Measurements from ENCODE around the gene FBN1. TPM values are rescaled to one million over a fixed set of nuclear protein-coding genes. Genes with fewer than 3 reads are reported as not detected.

The FBN1 gene
- total and polyA plus RNA-seq, 2 experiments from 2014 or later: 1.9 to 3.8 TPM

- TF ChIP-seq ZNF462 (CRISPR knock-in tag; IDR thresholded peaks at IDR 0.05): no peak
These were observed 40.9 kb downstream of the FBN1 start (continued) for GRCh38 chr15:48604567-48604966.

- H3K4me2 ChIP-seq: no peak overlapping the region
- peaks cover 15% of the 10 kb centered on the region; the same call in 1 of the 2 replicates for H3K4me1 ChIP-seq (ENCODE audit: insufficient read depth)
- H3K4me1 Mint-ChIP-seq: peaks cover 19% of the 10 kb centered on the region; the same call in 2 of the 3 replicates
- no peaks in the 10 kb centered on the region for H3F3A ChIP-seq (replicated peaks; ENCODE audit: low read depth)
- H3K4me3 Mint-ChIP-seq: no peak overlapping the region
- H3K4me3 ChIP-seq: no peak overlapping the region
- no peaks in the 10 kb centered on the region for H3K79me2 ChIP-seq (replicated peaks; ENCODE audit: insufficient read depth)
- H3K27ac ChIP-seq (ENCODE audit: low read depth): no peak overlapping the region
- ATAC-seq (no peak), DNase-seq (ENCODE audit: low spot score) (no peak)
- no peaks in the 10 kb centered on the region for H3K9me2 ChIP-seq (ENCODE audit: insufficient read depth)
- no peaks in the 10 kb centered on the region; the same call in 1 of the 2 replicates for H3K36me3 ChIP-seq (ENCODE audit: insufficient read depth)
- no peak overlapping the region for H3K27ac Mint-ChIP-seq
- no peaks in the 10 kb centered on the region for H3K27me3 ChIP-seq (ENCODE audit: insufficient read depth)
- H4K20me1 ChIP-seq (replicated peaks; ENCODE audit: insufficient read depth): no peaks in the 10 kb centered on the region
- H3K9me3 Mint-ChIP-seq: no peaks in the 10 kb centered on the region
- H3K36me3 Mint-ChIP-seq (ENCODE audit: low read depth): no peaks in the 10 kb centered on the region
- no peak overlapping the region for H2AFZ ChIP-seq
- no peaks in the 10 kb centered on the region for H3K27me3 Mint-ChIP-seq (ENCODE audit: insufficient read depth, low read depth, poor library complexity)
- TF ChIP-seq STAT1 (IDR thresholded peaks at IDR 0.05; ENCODE audit: unreplicated experiment) (no peak), EZH2 (IDR thresholded peaks at IDR 0.05; ENCODE audit: low read depth, unreplicated experiment) (no peak), CTCF (conservative IDR thresholded peaks at IDR 0.05; ENCODE audit: low read depth in 2 of 2) (no peak), REST (IDR thresholded peaks at IDR 0.05; ENCODE audit: unreplicated experiment) (no peak), CREB1 (CRISPR knock-in tag; IDR thresholded peaks at IDR 0.05; ENCODE audit: low read depth) (no peak), POLR2AphosphoS5 (IDR thresholded peaks at IDR 0.05; ENCODE audit: low read depth) (no peak), EZH2phosphoT487 (IDR thresholded peaks at IDR 0.05; ENCODE audit: unreplicated experiment) (no peak), ZNF331 (CRISPR knock-in tag; IDR thresholded peaks at IDR 0.05; ENCODE audit: low read depth) (no peak)
These were observed 41.6 kb downstream of the FBN1 start for GRCh38 chr15:48603922-48604321.
